Progenitor cell of endocrine pancreas (in vitro differentiated cells): ENCODE results near the gene PYGB. TPM values are rescaled to one million over a fixed set of nuclear protein-coding genes. Genes with fewer than 3 reads are reported as not detected.

Experiments
- DNase-seq: peaks from one replicate; pipeline ENCODE4 v3.0.0; 2021; ENCODE audit warnings: low spot score; ENCODE audit not compliant: unreplicated experiment
- H3K27ac Mint-ChIP-seq: 2 replicates; pipeline ENCODE4 v1.8.0; 2021; ENCODE audit warnings: mild to moderate bottlenecking, moderate library complexity, mixed read lengths
- H3K27me3 Mint-ChIP-seq: 2 replicates; pipeline ENCODE4 v1.8.0; 2021; ENCODE audit warnings: mixed read lengths
- H3K36me3 Mint-ChIP-seq: 2 replicates; pipeline ENCODE4 v1.8.0; 2022; ENCODE audit warnings: mixed read lengths; ENCODE audit not compliant: insufficient read depth
- H3K4me1 Mint-ChIP-seq: 2 replicates; pipeline ENCODE4 v1.8.0; 2021; ENCODE audit warnings: low read depth, mixed read lengths
- H3K4me3 Mint-ChIP-seq: 2 replicates; pipeline ENCODE4 v1.8.0; 2021; ENCODE audit warnings: low read depth, mild to moderate bottlenecking, moderate library complexity, mixed read lengths
- H3K9me3 Mint-ChIP-seq: 2 replicates; pipeline ENCODE4 v1.8.0; 2021; ENCODE audit warnings: low read depth, mixed read lengths
- CTCF ChIP-seq: fragments of 200-600 bp; sonication (generic); IDR thresholded peaks from one replicate; pipeline ENCODE4 v1.5.0; 2021; ENCODE audit warnings: antibody characterized with exemption, mild to moderate bottlenecking; ENCODE audit not compliant: unreplicated experiment
- total RNA-seq: library from RNA; stranded (reverse); gene quantifications from 2 replicates; pipeline ENCODE4 v1.2.1, GENCODE V29; 2021

PYGB gene
- total RNA-seq, 1 donor from 2014 or later = 54.4 TPM

GRCh38 chr20:25281541-25281991 is 33.7 kb downstream of the PYGB start:
- H3K36me3 Mint-ChIP-seq = peaks cover 18% of the 10 kb centered on the region
- H3K4me1 Mint-ChIP-seq = no peaks in the 10 kb centered on the region
- H3K9me3 Mint-ChIP-seq = no peaks in the 10 kb centered on the region
- no peak for DNase-seq
- no peak overlapping the region for H3K27ac Mint-ChIP-seq
- no peaks in the 10 kb centered on the region for H3K27me3 Mint-ChIP-seq
- no peak for TF ChIP-seq CTCF
- H3K4me3 Mint-ChIP-seq = no peak overlapping the region

GRCh38 chr20:25282034-25282781 is 34.3 kb downstream of the PYGB start:
- TF ChIP-seq CTCF = no peak
- no peaks in the 10 kb centered on the region for H3K27me3 Mint-ChIP-seq
- H3K27ac Mint-ChIP-seq = peak overlapping the region; percentile 78
- H3K4me3 Mint-ChIP-seq = no peak overlapping the region
- no peak for DNase-seq
- H3K36me3 Mint-ChIP-seq = peaks cover 20% of the 10 kb centered on the region
- no peaks in the 10 kb centered on the region for H3K9me3 Mint-ChIP-seq
- H3K4me1 Mint-ChIP-seq = no peaks in the 10 kb centered on the region

GRCh38 chr20:25282796-25283195 is 34.9 kb downstream of the PYGB start:
- H3K27me3 Mint-ChIP-seq = no peaks in the 10 kb centered on the region
- peak overlapping the region; percentile 78 for H3K27ac Mint-ChIP-seq
- no peak for TF ChIP-seq CTCF
- H3K9me3 Mint-ChIP-seq = no peaks in the 10 kb centered on the region
- H3K36me3 Mint-ChIP-seq = peaks cover 19% of the 10 kb centered on the region
- no peak overlapping the region for H3K4me3 Mint-ChIP-seq
- no peak for DNase-seq
- H3K4me1 Mint-ChIP-seq = no peaks in the 10 kb centered on the region

- no peak overlapping the region for H3K27ac Mint-ChIP-seq
Observed at GRCh38 chr20:25283221-25283951, 35.5 kb downstream of the PYGB start.

More at GRCh38 chr20:25283221-25283951, 35.5 kb downstream of the PYGB start:
- H3K4me1 Mint-ChIP-seq = no peaks in the 10 kb centered on the region
- DNase-seq = no peak
- H3K36me3 Mint-ChIP-seq = peaks cover 19% of the 10 kb centered on the region
- H3K9me3 Mint-ChIP-seq = no peaks in the 10 kb centered on the region
- no peaks in the 10 kb centered on the region for H3K27me3 Mint-ChIP-seq
- H3K4me3 Mint-ChIP-seq = no peak overlapping the region
- TF ChIP-seq CTCF = no peak
